ENCODE data around the gene STIMATE. TPM values are rescaled to one million over a fixed set of nuclear protein-coding genes. Genes with fewer than 3 reads are reported as not detected.

The STIMATE gene
- total and polyA plus RNA-seq, 10 of the 15 experiments (the other 5 are each of a cell fraction or from before 2014, with no cell fraction given): 0.24 to 24.1 (median 15.4) TPM

- TF ChIP-seq HDAC6 (IDR thresholded peaks at IDR 0.05; ENCODE audit: unreplicated experiment) (no peak), PKNOX1 (IDR thresholded peaks at IDR 0.05) (peak; percentile 42; the same call in 1 of the 2 replicates), PBX3 (IDR thresholded peaks at IDR 0.05; ENCODE audit: insufficient replicate concordance, low read depth, low read length) (peak; percentile 23)
- Histone ChIP-seq H4K20me1 (ENCODE audit: control insufficient read depth, insufficient read depth) (no peaks in the 10 kb centered on the region), H3K27ac (ENCODE audit: control insufficient read depth, insufficient read depth) (no peak overlapping the region), H3K4me2 (ENCODE audit: control insufficient read depth, insufficient read depth) (peak overlapping the region; percentile 52), H3K27me3 (replicated peaks in 1 of 2; ENCODE audit: control insufficient read depth in 2 of 2, insufficient read depth in 2 of 2, low read length in 1 of 2) (no peaks in the 10 kb centered on the region), H3K36me3 (ENCODE audit: control insufficient read depth in 2 of 2, insufficient read depth in 2 of 2, low read length in 1 of 2) (no peaks in the 10 kb centered on the region), H3K9ac (ENCODE audit: control insufficient read depth, insufficient read depth, low read length) (no peak overlapping the region), H3K9me3 (replicated peaks; ENCODE audit: control insufficient read depth, insufficient read depth, low read length) (no peaks in the 10 kb centered on the region), H3K79me2 (ENCODE audit: control insufficient read depth, insufficient read depth, low read length) (peaks cover 41% of the 10 kb centered on the region), H3K4me1 (ENCODE audit: control insufficient read depth, insufficient read depth, low read length) (peaks cover 28% of the 10 kb centered on the region), H3K4me3 (peak overlapping the region; percentile 95; the same call in 1 of the 2 replicates), H2AFZ (ENCODE audit: control insufficient read depth, low read depth, low read length) (no peak overlapping the region)
- in situ Hi-C loops (cut with MboI) (no loop called here), intact Hi-C loops (cut with micrococcal nuclease; ENCODE audit: unreplicated experiment) (loop anchor here (5.0 kb wide), 1 partner anchor 177 kb away; no protein-coding TSS in a partner anchor)
- SMC1A ChIA-PET (ENCODE audit: uncharacterized antibody, unreplicated experiment): interaction anchor here (0.6 to 2.6 kb wide), 7 partner anchors 8 to 49 kb away, joined by 3 to 11 read pairs (median 6); no protein-coding TSS in a partner anchor
- no TSS peak for BruUV-seq (replicated peaks)
- FAIRE-seq (no peak), ATAC-seq (peak; percentile 1; the same call in 1 of the 3 replicates), DNase-seq (ENCODE audit: low read depth, low spot score) (no peak)
- POLR2A ChIA-PET: no interaction called here
- CTCF ChIA-PET: interaction anchor here (1.2 to 1.8 kb wide), 4 partner anchors 40 to 178 kb away, joined by 3 to 4 read pairs (median 4); no protein-coding TSS in a partner anchor
- 30% methylated on average over 5 of the region's 5 CpGs for WGBS (ENCODE audit: insufficient coverage, insufficient replicate concordance, low lambda C conversion rate, missing lambda C conversion rate)
- RAD21 ChIA-PET (ENCODE audit: unreplicated experiment): interaction anchor here (0.7 to 1.8 kb wide), 4 partner anchors 21 to 88 kb away, joined by 3 to 7 read pairs (median 3); no protein-coding TSS in a partner anchor
Observed at GRCh38 chr3:52895418-52895817, 1.9 kb downstream of the STIMATE start.

Data from GM12878 (cell line).